ENCODE data around the gene PTPRE. TPM values are rescaled to one million over a fixed set of nuclear protein-coding genes. Genes with fewer than 3 reads are reported as not detected.

Gene PTPRE
- total RNA-seq, 1 donor from 2014 or later: 2.4 TPM

GRCh38 chr10:128103229-128103714 is 196.4 kb downstream of the PTPRE start:
- Mint-ChIP-seq H3K27me3 (no peaks in the 10 kb centered on the region), H3K36me3 (ENCODE audit: insufficient read depth) (peaks cover 13% of the 10 kb centered on the region), H3K4me3 (ENCODE audit: low read depth) (no peak overlapping the region), H3K4me1 (ENCODE audit: low read depth) (no peaks in the 10 kb centered on the region), H3K27ac (no peak overlapping the region), H3K9me3 (ENCODE audit: low read depth) (no peaks in the 10 kb centered on the region)
- TF ChIP-seq CTCF (IDR thresholded peaks at IDR 0.05; ENCODE audit: unreplicated experiment): no peak
- DNase-seq (ENCODE audit: low spot score, unreplicated experiment): no peak

GRCh38 chr10:128105383-128105782 is 198.5 kb downstream of the PTPRE start:
- no peaks in the 10 kb centered on the region for H3K9me3 Mint-ChIP-seq (ENCODE audit: low read depth)
- no peak overlapping the region for H3K4me3 Mint-ChIP-seq (ENCODE audit: low read depth)
- no peak for TF ChIP-seq CTCF (IDR thresholded peaks at IDR 0.05; ENCODE audit: unreplicated experiment)
- DNase-seq (ENCODE audit: low spot score, unreplicated experiment): no peak
- no peaks in the 10 kb centered on the region for H3K27me3 Mint-ChIP-seq
- H3K4me1 Mint-ChIP-seq (ENCODE audit: low read depth): no peaks in the 10 kb centered on the region
- H3K27ac Mint-ChIP-seq: no peak overlapping the region
- H3K36me3 Mint-ChIP-seq (ENCODE audit: insufficient read depth): peaks cover 11% of the 10 kb centered on the region

GRCh38 chr10:128109707-128110106 is 202.8 kb downstream of the PTPRE start:
- Mint-ChIP-seq H3K4me1 (ENCODE audit: low read depth) (no peaks in the 10 kb centered on the region), H3K36me3 (ENCODE audit: insufficient read depth) (no peaks in the 10 kb centered on the region), H3K27me3 (no peaks in the 10 kb centered on the region), H3K27ac (no peak overlapping the region), H3K4me3 (ENCODE audit: low read depth) (no peak overlapping the region), H3K9me3 (ENCODE audit: low read depth) (no peaks in the 10 kb centered on the region)
- no peak for TF ChIP-seq CTCF (IDR thresholded peaks at IDR 0.05; ENCODE audit: unreplicated experiment)
- no peak for DNase-seq (ENCODE audit: low spot score, unreplicated experiment)

- no peaks in the 10 kb centered on the region for H3K4me1 Mint-ChIP-seq (ENCODE audit: low read depth)
- H3K4me3 Mint-ChIP-seq (ENCODE audit: low read depth): no peak overlapping the region
- H3K27me3 Mint-ChIP-seq: no peaks in the 10 kb centered on the region
- H3K27ac Mint-ChIP-seq: no peak overlapping the region
- no peaks in the 10 kb centered on the region for H3K9me3 Mint-ChIP-seq (ENCODE audit: low read depth)
- no peak for TF ChIP-seq CTCF (IDR thresholded peaks at IDR 0.05; ENCODE audit: unreplicated experiment)
- DNase-seq (ENCODE audit: low spot score, unreplicated experiment): no peak
- H3K36me3 Mint-ChIP-seq (ENCODE audit: insufficient read depth): peaks cover under 1% of the 10 kb centered on the region
Observed at GRCh38 chr10:128110339-128110738, 203.4 kb downstream of the PTPRE start.

- DNase-seq (ENCODE audit: low spot score, unreplicated experiment): no peak
- Mint-ChIP-seq H3K27ac (no peak overlapping the region), H3K4me1 (ENCODE audit: low read depth) (no peaks in the 10 kb centered on the region), H3K4me3 (ENCODE audit: low read depth) (no peak overlapping the region), H3K36me3 (ENCODE audit: insufficient read depth) (peaks cover 4% of the 10 kb centered on the region), H3K27me3 (no peaks in the 10 kb centered on the region), H3K9me3 (ENCODE audit: low read depth) (no peaks in the 10 kb centered on the region)
- TF ChIP-seq CTCF (IDR thresholded peaks at IDR 0.05; ENCODE audit: unreplicated experiment): no peak
Observed at GRCh38 chr10:128111696-128112095, 204.8 kb downstream of the PTPRE start.

Data from progenitor cell of endocrine pancreas (in vitro differentiated cells).